Hepatocyte (in vitro differentiated cells): ENCODE data around the gene KCNC2.

ENCODE experiments used
- CTCF ChIP-seq: fragments of 200-600 bp; sonication (generic); IDR thresholded peaks from 2 replicates; pipeline ENCODE4 v1.5.1; 2016; ENCODE audit warnings: antibody characterized with exemption, mild to moderate bottlenecking; ENCODE audit not compliant: poor library complexity
- EZH2 ChIP-seq: fragments of 200-600 bp; sonication (generic); IDR thresholded peaks from 2 replicates; pipeline ENCODE4 v1.6.1; 2016; ENCODE audit warnings: antibody characterized with exemption, mild to moderate bottlenecking, borderline replicate concordance

GRCh38 chr12:75190846-75191245 lies 18.8 kb downstream of the KCNC2 start:
- TF ChIP-seq CTCF (no peak), EZH2 (no peak)
